Activated CD4-positive, CD25-positive, alpha-beta regulatory T cell treated with anti-CD3 and anti-CD28 coated beads, Interleukin-2, amount 50 U/mL, for 24 hours (primary cell): Measurements from ENCODE around the gene GPR146.
A peak's percentile ranks its signal among the peaks of the same experiment; 100 is the strongest.

Experiments used
- ATAC-seq, 2 donors: fragments of 150-1000 bp; cut with Tn5 transposase; one replicate each; pipeline ENCODE4 v1.10.0; 2021; ENCODE audit warnings: mild to moderate bottlenecking in 1 of 2, moderate library complexity in 1 of 2

Gene GPR146

GRCh38 chr7:1045069-1046063 lies 1.0 kb downstream of the GPR146 start:
- ATAC-seq, result no peak

- ATAC-seq, result no peak
Measured at GRCh38 chr7:1046722-1047679, 2.7 kb downstream of the GPR146 start.

- no peak for ATAC-seq
Measured at GRCh38 chr7:1049006-1049741, 4.8 kb downstream of the GPR146 start.

- ATAC-seq, result no peak
Measured at GRCh38 chr7:1049801-1050200, 5.5 kb downstream of the GPR146 start.

- ATAC-seq, result no peak
Measured at GRCh38 chr7:1050254-1050906, 6.0 kb downstream of the GPR146 start.

GRCh38 chr7:1050956-1051690 lies 6.8 kb downstream of the GPR146 start:
- no peak for ATAC-seq

- ATAC-seq, result no peak
Measured at GRCh38 chr7:1052031-1052818, 7.9 kb downstream of the GPR146 start.

- ATAC-seq, result no peak
Measured at GRCh38 chr7:1053002-1053411, 8.7 kb downstream of the GPR146 start.

- no peak for ATAC-seq
Measured at GRCh38 chr7:1053816-1054370, 9.5 kb downstream of the GPR146 start.

GRCh38 chr7:1054438-1054837 lies 10.1 kb downstream of the GPR146 start:
- no peak for ATAC-seq

GRCh38 chr7:1054861-1055450 lies 10.6 kb downstream of the GPR146 start:
- peak; percentile 58 to 77 for ATAC-seq

GRCh38 chr7:1055491-1055955 lies 11.2 kb downstream of the GPR146 start:
- ATAC-seq, result peak in 1 of 2 donors; percentile 14

- no peak for ATAC-seq
Measured at GRCh38 chr7:1055956-1056784, 11.8 kb downstream of the GPR146 start.

GRCh38 chr7:1056785-1057410 lies 12.6 kb downstream of the GPR146 start:
- no peak for ATAC-seq

GRCh38 chr7:1057416-1058291 lies 13.3 kb downstream of the GPR146 start:
- no peak for ATAC-seq

GRCh38 chr7:1058311-1058710 lies 14.0 kb downstream of the GPR146 start:
- no peak for ATAC-seq

- peak in 1 of 2 donors; percentile 46 for ATAC-seq
Measured at GRCh38 chr7:1058821-1059199, 14.5 kb downstream of the GPR146 start.
